H1 (cell line): ENCODE data around the gene UNC50. TPM values are rescaled to one million over a fixed set of nuclear protein-coding genes. Genes with fewer than 3 reads are reported as not detected.

Experiments used
- CTCF ChIA-PET: fragments of 300-600 bp; sonication (Branson Sonifier 250); formaldehyde crosslinking; loops from one replicate; lab custom pipeline; 2021; ENCODE audit not compliant: partially characterized antibody; lab: Charles Lee
- POLR2A ChIA-PET: fragments of 300-600 bp; sonication (Branson Sonifier 250); formaldehyde crosslinking; loops from one replicate; lab custom pipeline; 2021; ENCODE audit warnings: inconsistent platforms; ENCODE audit not compliant: partially characterized antibody; lab: Charles Lee
- DNase-seq, 2 experiments: peaks; one replicate each; pipeline versions ENCODE4 v3.0.0 to v3.0.0-alpha.2; 2010 to 2022; ENCODE audit warnings: low spot score in 2 of 2, low read depth in 1 of 2, mixed read lengths in 1 of 2
- FAIRE-seq: peaks from 2 replicates; lab custom pipeline; 2011; peaks lifted over from hg19 to GRCh38; lab: Jason Lieb, UNC
- H2AFZ ChIP-seq: 2 replicates; pipeline ENCODE4 v1.8.1; 2012; ENCODE audit warnings: low read length, inconsistent platforms
- H2AK5ac ChIP-seq: 2 replicates; pipeline ENCODE4 v1.6.1; 2013; ENCODE audit warnings: low read depth, low read length
- H2BK120ac ChIP-seq: replicated peaks from 2 replicates; pipeline ENCODE3; 2013; ENCODE audit warnings: low read depth, low read length, inconsistent platforms
- H2BK12ac ChIP-seq: 2 replicates; pipeline ENCODE4 v1.6.1; 2013; ENCODE audit warnings: low read depth, low read length
- H2BK15ac ChIP-seq: 2 replicates; pipeline ENCODE4 v1.6.1; 2013; ENCODE audit warnings: low read length
- H2BK20ac ChIP-seq: 2 replicates; pipeline ENCODE4 v1.6.1; 2013; ENCODE audit warnings: low read length
- H2BK5ac ChIP-seq: 2 replicates; pipeline ENCODE4 v1.6.1; 2013; ENCODE audit warnings: low read depth, low read length
- H3K14ac ChIP-seq: 2 replicates; pipeline ENCODE4 v1.6.1; 2013; ENCODE audit warnings: inconsistent platforms; ENCODE audit not compliant: insufficient read length
- H3K18ac ChIP-seq: 2 replicates; pipeline ENCODE4 v1.6.1; 2013; ENCODE audit warnings: low read length; ENCODE audit errors: extremely low read depth
- H3K23ac ChIP-seq: 2 replicates; pipeline ENCODE4 v1.6.1; 2013; ENCODE audit warnings: inconsistent platforms; ENCODE audit not compliant: insufficient read length
- H3K23me2 ChIP-seq: 2 replicates; pipeline ENCODE4 v1.6.1; 2013; ENCODE audit warnings: low read depth, low read length
- H3K27ac ChIP-seq: 2 replicates; pipeline ENCODE4 v1.6.1; 2011; ENCODE audit warnings: low read depth, low read length, inconsistent platforms
- H3K27me3 ChIP-seq, 4 experiments: replicated peaks in 1 of 4; 1 replicate in 1 of 4; 2 replicates in 3 of 4; pipeline versions ENCODE4 v1.6.1 to v1.8.1; 2011 to 2013; ENCODE audit warnings: low read length in 3 of 4, mild to moderate bottlenecking in 3 of 4, inconsistent platforms in 2 of 4, mixed read lengths in 2 of 4, moderate library complexity in 1 of 4; ENCODE audit not compliant: control insufficient read depth in 3 of 4, insufficient read depth in 3 of 4; ENCODE audit errors: extremely low read depth in 1 of 4
- H3K36me3 ChIP-seq, 4 experiments: 2 replicates each; pipeline versions ENCODE4 v1.6.1 to v1.8.1; 2011 to 2013; ENCODE audit warnings: mild to moderate bottlenecking in 4 of 4, low read length in 3 of 4, moderate library complexity in 2 of 4, control low read depth in 1 of 4, inconsistent platforms in 1 of 4; ENCODE audit not compliant: insufficient read depth in 4 of 4, control insufficient read depth in 2 of 4
- H3K4ac ChIP-seq: replicated peaks from 2 replicates; pipeline ENCODE3; 2013; ENCODE audit warnings: low read length, low read depth, mixed read lengths, inconsistent platforms; ENCODE audit not compliant: insufficient read length
- H3K4me1 ChIP-seq, 4 experiments: replicated peaks in 1 of 4; 1 replicate in 1 of 4; 2 replicates in 3 of 4; pipeline versions ENCODE4 v1.6.1 to v1.8.1; 2011 to 2013; ENCODE audit warnings: low read length in 3 of 4, inconsistent platforms in 2 of 4, mixed read lengths in 1 of 4; ENCODE audit not compliant: insufficient read depth in 4 of 4, control insufficient read depth in 3 of 4
- H3K4me2 ChIP-seq, 2 experiments: 2 replicates each; pipeline versions ENCODE4 v1.6.1 to v1.8.1; 2011 to 2013; ENCODE audit warnings: low read depth in 2 of 2, low read length in 2 of 2, control low read depth in 1 of 2, inconsistent platforms in 1 of 2, mild to moderate bottlenecking in 1 of 2; ENCODE audit not compliant: insufficient read depth in 1 of 2
- H3K4me3 ChIP-seq, 4 experiments: fragments of 200-600, 300-600 bp in 1 of 4; sonication (generic), shearing (Covaris generic), sonication (Bioruptor Twin) in 1 of 4; 2 replicates each; pipeline versions ENCODE4 v1.5.1 to v1.8.1; 2011 to 2016; ENCODE audit warnings: low read length in 4 of 4, low read depth in 3 of 4, control low read depth in 2 of 4, inconsistent platforms in 2 of 4, mild to moderate bottlenecking in 2 of 4, mixed read lengths in 1 of 4, moderate library complexity in 1 of 4; ENCODE audit not compliant: insufficient read depth in 2 of 4; ENCODE audit errors: extremely low read depth in 1 of 4
- H3K56ac ChIP-seq: replicated peaks from 2 replicates; pipeline ENCODE3; 2013; ENCODE audit warnings: low read depth, mild to moderate bottlenecking, mixed read lengths, low read length, inconsistent platforms; ENCODE audit not compliant: insufficient read length
- H3K79me1 ChIP-seq: 2 replicates; pipeline ENCODE4 v1.6.1; 2013; ENCODE audit warnings: low read depth, low read length, control low read depth
- H3K79me2 ChIP-seq, 2 experiments: 2 replicates each; pipeline versions ENCODE4 v1.6.1 to v1.8.1; 2012 to 2013; ENCODE audit warnings: low read length in 2 of 2, mild to moderate bottlenecking in 2 of 2, inconsistent platforms in 1 of 2; ENCODE audit not compliant: insufficient read depth in 2 of 2, control insufficient read depth in 1 of 2
- H3K9ac ChIP-seq, 4 experiments: replicated peaks in 1 of 4; 1 replicate in 1 of 4; 2 replicates in 3 of 4; pipeline versions ENCODE4 v1.6.1 to v1.8.1; 2011 to 2013; ENCODE audit warnings: low read depth in 3 of 4, low read length in 3 of 4, control low read depth in 2 of 4, mild to moderate bottlenecking in 2 of 4, moderate library complexity in 2 of 4, inconsistent platforms in 1 of 4; ENCODE audit errors: extremely low read depth in 1 of 4
- H3K9me3 ChIP-seq, 2 experiments: 2 replicates each; pipeline versions ENCODE4 v1.6.1 to v1.8.1; 2012 to 2013; ENCODE audit warnings: mild to moderate bottlenecking in 2 of 2, moderate library complexity in 2 of 2, control low read depth in 1 of 2, inconsistent platforms in 1 of 2, low read depth in 1 of 2, low read length in 1 of 2, mixed read lengths in 1 of 2; ENCODE audit not compliant: insufficient read depth in 2 of 2
- H4K20me1 ChIP-seq, 2 experiments: replicated peaks in 1 of 2; 2 replicates each; pipeline versions ENCODE3 to v1.8.1; 2011 to 2013; ENCODE audit warnings: inconsistent platforms in 2 of 2, low read length in 2 of 2, mild to moderate bottlenecking in 1 of 2; ENCODE audit not compliant: insufficient read depth in 2 of 2, control insufficient read depth in 1 of 2
- H4K5ac ChIP-seq: 2 replicates; pipeline ENCODE4 v1.6.1; 2013; ENCODE audit warnings: low read length, low read depth, mixed read lengths, inconsistent platforms; ENCODE audit not compliant: insufficient read length
- H4K8ac ChIP-seq: 2 replicates; pipeline ENCODE4 v1.8.0; 2013; ENCODE audit warnings: mild to moderate bottlenecking, moderate library complexity, low read length, inconsistent platforms; ENCODE audit not compliant: insufficient read depth; ENCODE audit errors: extremely low read depth
- H4K91ac ChIP-seq: replicated peaks from 2 replicates; pipeline ENCODE3; 2013; ENCODE audit warnings: low read length, mixed read lengths, inconsistent platforms; ENCODE audit not compliant: insufficient read length
- ATF3 ChIP-seq: IDR thresholded peaks from 2 replicates; pipeline ENCODE4 v1.6.1; 2011; ENCODE audit warnings: low read depth, mild to moderate bottlenecking, low read length; ENCODE audit not compliant: insufficient read depth
- BACH1 ChIP-seq: IDR thresholded peaks from 2 replicates; pipeline ENCODE4 v1.6.1; 2012; ENCODE audit warnings: low read length, improper control_type of control experiment
- GABPA ChIP-seq: IDR thresholded peaks from 2 replicates; pipeline ENCODE4 v1.6.1; 2011; ENCODE audit warnings: mild to moderate bottlenecking, low read length, moderate library complexity, borderline replicate concordance; ENCODE audit not compliant: insufficient read depth
- MAX ChIP-seq: IDR thresholded peaks from 2 replicates; pipeline ENCODE4 v1.6.1; 2012; ENCODE audit warnings: inconsistent platforms
- RBBP5 ChIP-seq: IDR thresholded peaks from 2 replicates; pipeline ENCODE4 v1.7.1; 2012; ENCODE audit warnings: low read depth, mild to moderate bottlenecking, inconsistent platforms, low read length, moderate library complexity, borderline replicate concordance
- RNF2 ChIP-seq: fragments of 200-900, 300-1000 bp; sonication (generic); IDR thresholded peaks from 2 replicates; pipeline ENCODE4 v1.7.1; 2016; ENCODE audit warnings: borderline replicate concordance, low read depth, mild to moderate bottlenecking, antibody characterized with exemption, low read length; ENCODE audit not compliant: poor library complexity, severe bottlenecking; ENCODE audit errors: missing control alignments
- SIRT6 ChIP-seq: IDR thresholded peaks from one replicate; pipeline ENCODE4 v1.7.1; 2012; ENCODE audit warnings: low read length, inconsistent platforms
- SP2 ChIP-seq: IDR thresholded peaks from 2 replicates; pipeline ENCODE4 v1.6.1; 2012; ENCODE audit warnings: mild to moderate bottlenecking, low read length, inconsistent platforms
- SUZ12 ChIP-seq: fragments of 200-600 bp; sonication (generic); IDR thresholded peaks from 2 replicates; pipeline ENCODE4 v1.6.1; 2012; ENCODE audit warnings: mild to moderate bottlenecking, inconsistent platforms, low read length, moderate library complexity, mixed read lengths
- TAF7 ChIP-seq: optimal IDR thresholded peaks from 2 replicates; pipeline ENCODE3; 2011; ENCODE audit warnings: low read depth, mild to moderate bottlenecking, inconsistent platforms, low read length, moderate library complexity, borderline replicate concordance
- ZNF274 ChIP-seq: IDR thresholded peaks from 2 replicates; pipeline ENCODE4 v1.7.0; 2012; ENCODE audit warnings: low read length, borderline replicate concordance; ENCODE audit errors: extremely low read depth
- WGBS, 2 experiments: shearing (Covaris generic) in 1 of 2; methylation state at CpG; one replicate each; pipeline versions ENCODE4 v1.1.6 to v1.1.7; 2013 to 2015; ENCODE audit warnings: low lambda C conversion rate in 2 of 2, mixed read lengths in 2 of 2, inconsistent platforms in 1 of 2, low coverage in 1 of 2, missing lambda C conversion rate in 1 of 2; ENCODE audit not compliant: insufficient replicate concordance in 2 of 2, insufficient coverage in 1 of 2, insufficient read length in 1 of 2; ENCODE audit errors: extremely low coverage in 1 of 2, missing lambda C conversion rate in 1 of 2; 5-methylcytosine and 5-hydroxymethylcytosine counted together
- polyA plus RNA-seq, 7 experiments: library from polyadenylated mRNA; depleted of rRNA in 3 of 7; stranded (reverse) in 5 of 7; unstranded in 2 of 7; fragments of >200 nt in 5 of 7; fragments of 200-250 nt in 2 of 7; gene quantifications; 1 replicate in 5 of 7; 2 replicates in 1 of 7; 4 replicates in 1 of 7; pipeline versions ENCODE4 v1.2.1 to v1.2.3, GENCODE V29; 2011 to 2013; ENCODE audit warnings: missing spikeins in 2 of 7, mixed read lengths in 2 of 7
- total RNA-seq: library from RNA; stranded (reverse); fragmentation: NEBNext Ultra II Directional; extraction: Animal tissue kit (Norgen Biotek cat#: 25700); gene quantifications from 2 replicates; pipeline ENCODE4 v1.2.1, GENCODE V29; 2021

Gene UNC50
- total and polyA plus RNA-seq, 2 of the 8 experiments (the other 6 are each of a cell fraction or from before 2014, with no cell fraction given) = 33.4 to 58.5 TPM

GRCh38 chr2:98649992-98650375 lies 41.6 kb downstream of the UNC50 start:
- no peaks in the 10 kb centered on the region for H3K27me3 ChIP-seq
- H3K23me2 ChIP-seq = no peaks in the 10 kb centered on the region
- H3K18ac ChIP-seq = no peak overlapping the region
- no peak for TF ChIP-seq GABPA
- no peak for TF ChIP-seq SP2
- TF ChIP-seq SIRT6 = no peak
- no peak for TF ChIP-seq MAX
- no peak for TF ChIP-seq RNF2
- no peak for TF ChIP-seq BACH1
- TF ChIP-seq RBBP5 = no peak
- no peak for TF ChIP-seq TAF7
- no peak for TF ChIP-seq ZNF274
- TF ChIP-seq ATF3 = no peak
- TF ChIP-seq SUZ12 = no peak
- no peak overlapping the region for H2BK20ac ChIP-seq
- H2BK15ac ChIP-seq = no peak overlapping the region
- no peak overlapping the region for H3K56ac ChIP-seq
- no peak overlapping the region for H2BK12ac ChIP-seq
- POLR2A ChIA-PET = no interaction called here
- no peak overlapping the region for H3K14ac ChIP-seq
- no peak overlapping the region for H2AFZ ChIP-seq
- no peaks in the 10 kb centered on the region for H3K79me2 ChIP-seq
- no peak overlapping the region for H3K4me2 ChIP-seq
- FAIRE-seq (no peak), DNase-seq (no peak)
- H4K91ac ChIP-seq = no peak overlapping the region
- no peak overlapping the region for H4K8ac ChIP-seq
- no peak overlapping the region for H3K4me3 ChIP-seq
- no peak overlapping the region for H3K4ac ChIP-seq
- no peak overlapping the region for H2BK5ac ChIP-seq
- H3K9me3 ChIP-seq = no peaks in the 10 kb centered on the region
- no peak overlapping the region for H2BK120ac ChIP-seq
- no peak overlapping the region for H2AK5ac ChIP-seq
- H4K20me1 ChIP-seq = no peaks in the 10 kb centered on the region
- H3K36me3 ChIP-seq = no peaks in the 10 kb centered on the region
- H3K79me1 ChIP-seq = no peaks in the 10 kb centered on the region
- no peak overlapping the region for H3K23ac ChIP-seq
- WGBS, 2 experiments = 87% methylated on average over 1 of the region's 1 CpG; no CpG with 5 or more reads in 1 of the 2 experiments
- CTCF ChIA-PET = interaction anchor here (0.5 to 1.9 kb wide), 29 partner anchors 10 to 424 kb away, joined by 3 to 29 read pairs (median 3); no protein-coding TSS in a partner anchor
- H4K5ac ChIP-seq = no peak overlapping the region
- no peak overlapping the region for H3K9ac ChIP-seq
- H3K27ac ChIP-seq = no peak overlapping the region
- H3K4me1 ChIP-seq = no peaks in the 10 kb centered on the region
